Pulmonary artery endothelial cell (primary cell): ENCODE data around the gene KLK15. TPM values are rescaled to one million over a fixed set of nuclear protein-coding genes. Genes with fewer than 3 reads are reported as not detected.

ENCODE experiments used
- DNase-seq: peaks from one replicate; pipeline ENCODE4 v3.0.0-alpha.2; 2011; ENCODE audit warnings: low read depth, low spot score
- total RNA-seq: library from RNA; depleted of rRNA; stranded (reverse); fragments of >200 nt; gene quantifications from 2 replicates; pipeline ENCODE4 v1.2.3, GENCODE V29; 2014

Gene KLK15
- total RNA-seq, 1 donor from 2014 or later, result not detected

GRCh38 chr19:50843701-50844221, 10.4 kb upstream of the KLK15 start:
- no peak for DNase-seq

GRCh38 chr19:50843205-50843604, 9.8 kb upstream of the KLK15 start:
- no peak for DNase-seq

- no peak for DNase-seq
Measured at GRCh38 chr19:50842130-50842529, 8.8 kb upstream of the KLK15 start.

- no peak for DNase-seq
Measured at GRCh38 chr19:50839712-50840655, 6.6 kb upstream of the KLK15 start.

- DNase-seq, result no peak
Measured at GRCh38 chr19:50838239-50838638, 4.9 kb upstream of the KLK15 start.

- DNase-seq, result no peak
Measured at GRCh38 chr19:50837300-50837699, 3.9 kb upstream of the KLK15 start.

GRCh38 chr19:50836543-50837195, 3.3 kb upstream of the KLK15 start:
- DNase-seq, result no peak

GRCh38 chr19:50835785-50836542, 2.6 kb upstream of the KLK15 start:
- no peak for DNase-seq

GRCh38 chr19:50835103-50835784, 1.9 kb upstream of the KLK15 start:
- no peak for DNase-seq

GRCh38 chr19:50833802-50834167, 411 bp upstream of the KLK15 start:
- no peak for DNase-seq

- no peak for DNase-seq
Measured at GRCh38 chr19:50832666-50833065, 708 bp downstream of the KLK15 start.

- no peak for DNase-seq
Measured at GRCh38 chr19:50831026-50831396, 2.4 kb downstream of the KLK15 start.

GRCh38 chr19:50830266-50831025, 2.9 kb downstream of the KLK15 start:
- no peak for DNase-seq

- DNase-seq, result no peak
Measured at GRCh38 chr19:50829801-50830200, 3.6 kb downstream of the KLK15 start.

- no peak for DNase-seq
Measured at GRCh38 chr19:50827476-50827875, 5.9 kb downstream of the KLK15 start.

- DNase-seq, result no peak
Measured at GRCh38 chr19:50826492-50827240, 6.7 kb downstream of the KLK15 start.

GRCh38 chr19:50823389-50824042, 9.9 kb downstream of the KLK15 start, which contains the start of gene KLK1:
TSS of gene KLK1 (minus strand) at chr19:50823787. CDS start at chr19:50823748, 39 bp downstream.
- DNase-seq, result no peak

GRCh38 chr19:50822661-50823208, 10.6 kb downstream of the KLK15 start:
- no peak for DNase-seq

- no peak for DNase-seq
Measured at GRCh38 chr19:50821622-50822021, 11.8 kb downstream of the KLK15 start.
